Jurkat, Clone E6-1 (cell line): Measurements from ENCODE around the gene SATB1.
"Not testable (repeated sequence)": the region's sequence is repeated elsewhere in the genome, so short reads cannot be mapped to it uniquely, and the experiment has no call there.

Experiments used
- DNase-seq: peaks from one replicate; pipeline ENCODE4 v3.0.0-alpha.2; 2011; ENCODE audit warnings: low read depth, low spot score
- H3K4me3 ChIP-seq: 2 replicates; pipeline ENCODE4 v1.5.1; 2011; ENCODE audit warnings: mild to moderate bottlenecking, low read length, control low read depth, moderate library complexity

SATB1 gene

DNA sequence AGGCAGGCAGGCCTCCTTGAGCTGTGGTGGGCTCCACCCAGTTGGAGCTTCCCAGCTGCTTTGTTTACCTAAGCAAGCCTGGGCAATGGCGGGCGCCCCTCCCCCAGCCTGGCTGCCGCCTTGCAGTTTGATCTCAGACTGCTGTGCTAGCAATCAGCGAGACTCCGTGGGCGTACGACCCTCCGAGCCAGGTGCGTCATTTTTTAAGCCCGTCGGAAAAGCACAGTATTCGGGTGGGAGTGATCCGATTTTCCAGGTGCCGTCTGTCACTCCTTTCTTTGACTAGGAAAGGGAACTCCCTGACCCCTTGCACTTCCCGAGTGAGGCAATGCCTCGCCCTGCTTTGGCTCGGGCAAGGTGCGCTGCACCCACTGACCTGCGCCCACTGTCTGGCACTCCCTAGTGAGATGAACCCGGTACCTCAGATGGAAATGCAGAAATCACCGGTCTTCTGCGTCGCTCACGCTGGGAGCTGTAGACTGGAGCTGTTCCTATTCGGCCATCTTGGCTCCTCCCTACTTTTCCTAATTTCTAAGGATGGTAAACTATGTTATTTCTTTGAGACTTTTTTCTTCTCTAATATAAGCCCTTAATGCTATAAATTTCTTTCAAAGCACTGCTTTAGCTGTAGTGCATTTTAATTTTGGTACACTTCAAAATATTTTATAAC is 94.2 kb downstream of the SATB1 start:
- not testable (repeated sequence) for DNase-seq, H3K4me3 ChIP-seq

- no peak overlapping the region for H3K4me3 ChIP-seq
- no peak for DNase-seq
Measured at GRCh38 chr3:18308096-18308650, 117.0 kb downstream of the SATB1 start.

DNA sequence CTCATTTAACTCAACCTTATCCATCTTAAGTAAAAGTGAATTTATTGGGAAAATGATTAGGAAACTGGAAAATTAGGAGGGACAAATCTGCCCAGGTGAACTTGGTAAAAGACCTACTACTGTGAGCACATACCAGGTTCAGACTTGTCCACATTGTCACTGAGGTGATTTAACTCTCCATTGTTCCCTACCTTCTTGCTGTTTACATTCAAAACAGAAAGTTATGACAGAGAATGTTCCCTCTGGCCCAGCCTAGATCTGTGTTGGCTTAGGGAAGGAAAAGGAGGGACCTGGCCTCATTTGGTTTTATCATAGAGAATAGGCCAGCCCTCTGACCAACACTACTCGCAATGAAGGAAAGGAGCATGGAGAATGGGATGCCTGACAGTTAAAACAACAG is 117.6 kb downstream of the SATB1 start:
- H3K4me3 ChIP-seq: no peak overlapping the region
- no peak for DNase-seq

GRCh38 chr3:18302517-18302916 is 122.6 kb downstream of the SATB1 start:
- no peak overlapping the region for H3K4me3 ChIP-seq
- DNase-seq: no peak

GRCh38 chr3:18301781-18302180 is 123.4 kb downstream of the SATB1 start:
- no peak overlapping the region for H3K4me3 ChIP-seq
- DNase-seq: no peak

DNA sequence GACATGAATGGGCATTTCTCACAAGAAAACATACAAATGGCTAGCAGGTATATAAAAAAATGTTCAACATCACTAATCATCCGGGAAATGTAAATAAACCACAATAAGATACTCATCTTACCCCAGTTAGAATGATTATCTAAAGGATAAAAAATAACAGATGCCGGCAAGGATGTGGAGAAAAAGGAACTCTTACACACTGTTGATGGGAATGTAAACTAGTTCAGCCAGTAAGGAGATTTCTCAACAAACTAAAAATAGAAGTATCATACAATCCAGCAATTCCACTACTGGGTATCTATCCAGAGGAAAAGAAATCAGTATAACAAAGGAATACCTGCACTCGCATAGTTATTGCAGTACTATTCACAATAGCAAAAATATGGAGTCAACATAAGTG is 124.2 kb downstream of the SATB1 start:
- no peak for DNase-seq

GRCh38 chr3:18297126-18297525 is 128.0 kb downstream of the SATB1 start:
- DNase-seq: no peak

More for the DNA sequence above, 124.2 kb downstream of the SATB1 start:
- H3K4me3 ChIP-seq: no peak overlapping the region

More at GRCh38 chr3:18297126-18297525, 128.0 kb downstream of the SATB1 start:
- H3K4me3 ChIP-seq: no peak overlapping the region
